K562 (cell line): Measurements from ENCODE around the gene PIK3CB. TPM values are rescaled to one million over a fixed set of nuclear protein-coding genes. Genes with fewer than 3 reads are reported as not detected.

ENCODE experiments used
- ARHGAP35 ChIP-seq: fragments of 450-650 bp; IDR thresholded peaks from 2 replicates; pipeline ENCODE4 v1.6.1; 2018; ENCODE audit not compliant: partially characterized antibody
- FOXA3 ChIP-seq, 2 experiments: fragments of 450-650 bp in 1 of 2; sonication (generic) in 1 of 2; formaldehyde crosslinking; IDR thresholded peaks in 1 of 2; conservative IDR thresholded peaks in 1 of 2; 2 replicates each; pipeline versions ENCODE4 v1.4.0 to v1.8.0; 2020 to 2022; ENCODE audit warnings: mild to moderate bottlenecking in 2 of 2, missing genetic modification reagents in 1 of 2
- HINFP ChIP-seq: fragments of 450-650 bp; conservative IDR thresholded peaks from 2 replicates; pipeline ENCODE4 v1.6.1; 2016; ENCODE audit warnings: missing genetic modification characterization, low read depth, mild to moderate bottlenecking, control low read depth, missing compliant biosample characterization
- MECOM ChIP-seq: fragments of 250-450 bp; sonication (Bioruptor Pico); IDR thresholded peaks from 2 replicates; pipeline ENCODE4 v1.8.0; 2022; ENCODE audit warnings: inconsistent platforms
- SMAD2 ChIP-seq: fragments of 150-350 bp; IDR thresholded peaks from 2 replicates; pipeline ENCODE4 v1.6.1; 2014; ENCODE audit warnings: low read depth, mild to moderate bottlenecking, low read length
- SNIP1 ChIP-seq: fragments of 450-650 bp; IDR thresholded peaks from 2 replicates; pipeline ENCODE4 v1.7.1; 2017; ENCODE audit warnings: low read depth, mild to moderate bottlenecking
- SP1 ChIP-seq: sonication (generic); formaldehyde crosslinking; IDR thresholded peaks from 2 replicates; pipeline ENCODE4 v1.8.1; 2022; ENCODE audit warnings: mild to moderate bottlenecking, missing genetic modification reagents
- SREBF2 ChIP-seq: sonication (generic); formaldehyde crosslinking; IDR thresholded peaks from 2 replicates; pipeline ENCODE4 v1.4.0; 2020; ENCODE audit warnings: mild to moderate bottlenecking, missing genetic modification reagents
- TCF3 ChIP-seq: sonication (generic); formaldehyde crosslinking; IDR thresholded peaks from 2 replicates; pipeline ENCODE4 v1.4.0; 2020; ENCODE audit warnings: mild to moderate bottlenecking, missing genetic modification reagents
- TGIF2 ChIP-seq: sonication (generic); formaldehyde crosslinking; IDR thresholded peaks from 2 replicates; pipeline ENCODE4 v1.8.1; 2022; ENCODE audit warnings: mild to moderate bottlenecking, missing genetic modification reagents, moderate library complexity
- ZBTB2 ChIP-seq: fragments of 450-650 bp; IDR thresholded peaks from 2 replicates; pipeline ENCODE4 v1.6.1; 2016; ENCODE audit warnings: antibody characterized with exemption
- ZNF561 ChIP-seq: fragments of 450-650 bp; formaldehyde crosslinking; conservative IDR thresholded peaks from 2 replicates; pipeline ENCODE4 v1.4.0; 2020; ENCODE audit warnings: mild to moderate bottlenecking, moderate library complexity
- polyA plus RNA-seq, 8 experiments: library from polyadenylated mRNA; depleted of rRNA in 4 of 8; stranded (reverse) in 5 of 8; unstranded in 3 of 8; fragments of >200 nt; fragmentation: Nextera tagmentation in 2 of 8; fragmentation: Illumina TruSeq in 1 of 8; extraction: Ambion mirVana in 2 of 8; extraction: Trizol in 1 of 8; gene quantifications; 2 replicates each; pipeline versions ENCODE4 v1.2.1 to v1.2.3, GENCODE V29; 2011 to 2014; ENCODE audit warnings: inconsistent platforms in 1 of 8, missing spikeins in 1 of 8
- total RNA-seq, 7 experiments: library from RNA; depleted of rRNA in 6 of 7; stranded (reverse); fragments of >200 nt in 6 of 7; fragmentation: Illumina TruSeq in 2 of 7; extraction: Trizol in 2 of 7; gene quantifications; 2 replicates each; pipeline versions ENCODE4 v1.2.1 to v1.2.3, GENCODE V29; 2011 to 2021; ENCODE audit warnings: low replicate concordance in 1 of 7
- TF ChIP-seq, protein P1 (sequence below): fragments of 250-450 bp; sonication (Bioruptor Pico); IDR thresholded peaks from 2 replicates; pipeline ENCODE4 v1.4.0; 2020
- TF ChIP-seq, protein P2 (sequence below): fragments of 450-650 bp; IDR thresholded peaks from one replicate; pipeline ENCODE4 v1.6.1; 2018; ENCODE audit warnings: mild to moderate bottlenecking, moderate library complexity; ENCODE audit not compliant: partially characterized antibody

PIK3CB gene
- total and polyA plus RNA-seq, 9 of the 15 experiments (the other 6 are each of a cell fraction or from before 2014, with no cell fraction given): 15.3 to 62.6 (median 28.3) TPM

- no peak for TF ChIP-seq HINFP (tag)
- TF ChIP-seq, protein P1, sequence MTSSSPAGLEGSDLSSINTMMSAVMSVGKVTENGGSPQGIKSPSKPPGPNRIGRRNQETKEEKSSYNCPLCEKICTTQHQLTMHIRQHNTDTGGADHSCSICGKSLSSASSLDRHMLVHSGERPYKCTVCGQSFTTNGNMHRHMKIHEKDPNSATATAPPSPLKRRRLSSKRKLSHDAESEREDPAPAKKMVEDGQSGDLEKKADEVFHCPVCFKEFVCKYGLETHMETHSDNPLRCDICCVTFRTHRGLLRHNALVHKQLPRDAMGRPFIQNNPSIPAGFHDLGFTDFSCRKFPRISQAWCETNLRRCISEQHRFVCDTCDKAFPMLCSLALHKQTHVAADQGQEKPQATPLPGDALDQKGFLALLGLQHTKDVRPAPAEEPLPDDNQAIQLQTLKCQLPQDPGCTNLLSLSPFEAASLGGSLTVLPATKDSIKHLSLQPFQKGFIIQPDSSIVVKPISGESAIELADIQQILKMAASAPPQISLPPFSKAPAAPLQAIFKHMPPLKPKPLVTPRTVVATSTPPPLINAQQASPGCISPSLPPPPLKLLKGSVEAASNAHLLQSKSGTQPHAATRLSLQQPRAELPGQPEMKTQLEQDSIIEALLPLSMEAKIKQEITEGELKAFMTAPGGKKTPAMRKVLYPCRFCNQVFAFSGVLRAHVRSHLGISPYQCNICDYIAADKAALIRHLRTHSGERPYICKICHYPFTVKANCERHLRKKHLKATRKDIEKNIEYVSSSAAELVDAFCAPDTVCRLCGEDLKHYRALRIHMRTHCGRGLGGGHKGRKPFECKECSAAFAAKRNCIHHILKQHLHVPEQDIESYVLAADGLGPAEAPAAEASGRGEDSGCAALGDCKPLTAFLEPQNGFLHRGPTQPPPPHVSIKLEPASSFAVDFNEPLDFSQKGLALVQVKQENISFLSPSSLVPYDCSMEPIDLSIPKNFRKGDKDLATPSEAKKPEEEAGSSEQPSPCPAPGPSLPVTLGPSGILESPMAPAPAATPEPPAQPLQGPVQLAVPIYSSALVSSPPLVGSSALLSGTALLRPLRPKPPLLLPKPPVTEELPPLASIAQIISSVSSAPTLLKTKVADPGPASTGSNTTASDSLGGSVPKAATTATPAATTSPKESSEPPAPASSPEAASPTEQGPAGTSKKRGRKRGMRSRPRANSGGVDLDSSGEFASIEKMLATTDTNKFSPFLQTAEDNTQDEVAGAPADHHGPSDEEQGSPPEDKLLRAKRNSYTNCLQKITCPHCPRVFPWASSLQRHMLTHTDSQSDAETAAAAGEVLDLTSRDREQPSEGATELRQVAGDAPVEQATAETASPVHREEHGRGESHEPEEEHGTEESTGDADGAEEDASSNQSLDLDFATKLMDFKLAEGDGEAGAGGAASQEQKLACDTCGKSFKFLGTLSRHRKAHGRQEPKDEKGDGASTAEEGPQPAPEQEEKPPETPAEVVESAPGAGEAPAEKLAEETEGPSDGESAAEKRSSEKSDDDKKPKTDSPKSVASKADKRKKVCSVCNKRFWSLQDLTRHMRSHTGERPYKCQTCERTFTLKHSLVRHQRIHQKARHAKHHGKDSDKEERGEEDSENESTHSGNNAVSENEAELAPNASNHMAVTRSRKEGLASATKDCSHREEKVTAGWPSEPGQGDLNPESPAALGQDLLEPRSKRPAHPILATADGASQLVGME (CRISPR knock-in tag): peak; percentile 55; the same call in 1 of the 2 replicates
- TF ChIP-seq TCF3 (CRISPR knock-in tag): no peak
- peak; percentile 27; the same call in 1 of the 2 replicates for TF ChIP-seq SP1 (CRISPR knock-in tag)
- no peak for TF ChIP-seq SNIP1
- TF ChIP-seq, protein P2, sequence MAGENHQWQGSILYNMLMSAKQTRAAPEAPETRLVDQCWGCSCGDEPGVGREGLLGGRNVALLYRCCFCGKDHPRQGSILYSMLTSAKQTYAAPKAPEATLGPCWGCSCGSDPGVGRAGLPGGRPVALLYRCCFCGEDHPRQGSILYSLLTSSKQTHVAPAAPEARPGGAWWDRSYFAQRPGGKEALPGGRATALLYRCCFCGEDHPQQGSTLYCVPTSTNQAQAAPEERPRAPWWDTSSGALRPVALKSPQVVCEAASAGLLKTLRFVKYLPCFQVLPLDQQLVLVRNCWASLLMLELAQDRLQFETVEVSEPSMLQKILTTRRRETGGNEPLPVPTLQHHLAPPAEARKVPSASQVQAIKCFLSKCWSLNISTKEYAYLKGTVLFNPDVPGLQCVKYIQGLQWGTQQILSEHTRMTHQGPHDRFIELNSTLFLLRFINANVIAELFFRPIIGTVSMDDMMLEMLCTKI: no peak
- no peak for TF ChIP-seq ZNF561 (CRISPR knock-in tag)
- TF ChIP-seq FOXA3 (CRISPR knock-in tag; conservative IDR thresholded peaks at IDR 0.05 in 1 of 2, IDR thresholded peaks at IDR 0.05 in 1 of 2): no peak
- no peak for TF ChIP-seq SMAD2
- no peak for TF ChIP-seq ARHGAP35
- no peak for TF ChIP-seq SREBF2 (CRISPR knock-in tag)
- TF ChIP-seq TGIF2 (CRISPR knock-in tag): no peak
- TF ChIP-seq MECOM (CRISPR knock-in tag): no peak
- TF ChIP-seq ZBTB2: no peak
Measured at GRCh38 chr3:138834596-138835396, at the start of gene PIK3CB (continued).
